HG02588 (cell line): ENCODE data around the gene HSD11B2.

Source experiments
- ATAC-seq: cut with Tn5 transposase; IDR thresholded peaks from one replicate; pipeline ENCODE4 v1.9.1; 2021; ENCODE audit warnings: mild to moderate bottlenecking, moderate library complexity; ENCODE audit not compliant: unreplicated experiment

HSD11B2 gene

GRCh38 chr16:67470359-67470758 is 39.4 kb downstream of the HSD11B2 start:
- ATAC-seq = no peak

- ATAC-seq = no peak
Observed at GRCh38 chr16:67471758-67472384, 41.0 kb downstream of the HSD11B2 start.

- ATAC-seq = no peak
Observed at GRCh38 chr16:67474551-67475455, 43.9 kb downstream of the HSD11B2 start.

GRCh38 chr16:67477960-67478554 is 47.1 kb downstream of the HSD11B2 start:
- ATAC-seq = no peak

- peak; percentile 95 for ATAC-seq
Observed at GRCh38 chr16:67480833-67481560, 50.1 kb downstream of the HSD11B2 start, which contains the start of gene ATP6V0D1. Gene ATP6V0D1, minus strand, starts transcription at chr16:67481157. Its CDS starts 71 bp downstream, at chr16:67481086.

GRCh38 chr16:67481561-67482232 is 50.8 kb downstream of the HSD11B2 start:
- ATAC-seq = peak; percentile 0

- ATAC-seq = no peak
Observed at GRCh38 chr16:67482233-67482924, 51.5 kb downstream of the HSD11B2 start.

GRCh38 chr16:67483150-67483549 is 52.2 kb downstream of the HSD11B2 start, which contains the start of gene AGRP:
Gene AGRP, minus strand, starts transcription at chr16:67483547. Its CDS starts 149 bp downstream, at chr16:67483398.
- ATAC-seq = no peak

- ATAC-seq = no peak
Observed at GRCh38 chr16:67483731-67484525, 53.0 kb downstream of the HSD11B2 start.

GRCh38 chr16:67486805-67487204 is 55.9 kb downstream of the HSD11B2 start:
- ATAC-seq = no peak
